ENCODE data around the gene MYL12A. TPM values are rescaled to one million over a fixed set of nuclear protein-coding genes. Genes with fewer than 3 reads are reported as not detected.

MYL12A gene
- total and polyA plus RNA-seq, 2 of the 4 experiments (the other 2 are of a cell fraction): 549 to 580 TPM

GRCh38 chr18:3254725-3255124 lies 7.1 kb downstream of the MYL12A start:
- Histone ChIP-seq H3K79me1 (ENCODE audit: low read depth in 1 of 2, low read length in 2 of 2) (peaks cover 30 to 61% of the 10 kb centered on the region in 2 experiments), H3K27ac (ENCODE audit: insufficient read depth, low read length) (peak overlapping the region; percentile 60; the same call in 1 of the 2 replicates), H2BK15ac (ENCODE audit: low read depth, low read length) (no peak overlapping the region), H3K18ac (ENCODE audit: low read depth, low read length) (no peak overlapping the region; the same call in 1 of the 2 replicates), H3K4me3 (ENCODE audit: insufficient read depth, low read depth, low read length) (no peak overlapping the region), H2BK20ac (ENCODE audit: low read depth, low read length) (no peak overlapping the region), H2AFZ (replicated peaks; ENCODE audit: low read length, poor library complexity) (no peak overlapping the region), H3K9me1 (ENCODE audit: insufficient read depth, low read length) (no peaks in the 10 kb centered on the region), H3K9me3 (ENCODE audit: control insufficient read depth, insufficient read depth, low read length) (no peaks in the 10 kb centered on the region), H4K8ac (ENCODE audit: low read depth in 2 of 2, low read length in 2 of 2) (no peak overlapping the region), H2BK120ac (ENCODE audit: low read depth, low read length) (no peak overlapping the region), H3K4me1 (ENCODE audit: control insufficient read depth, insufficient read depth, low read length) (peaks cover 16% of the 10 kb centered on the region), H3K56ac (ENCODE audit: extremely low read depth, insufficient read depth, low read length) (no peak overlapping the region), H2BK5ac (ENCODE audit: low read depth, low read length, poor library complexity, severe bottlenecking) (peak overlapping the region; percentile 89), H2AK9ac (replicated peaks; ENCODE audit: low read depth, low read length, poor library complexity) (no peak overlapping the region), H3K4ac (ENCODE audit: low read depth, low read length) (peak overlapping the region; percentile 19; the same call in 1 of the 2 replicates), H2AK5ac (ENCODE audit: low read depth, low read length) (no peak overlapping the region; the same call in 1 of the 2 replicates), H4K20me1 (ENCODE audit: insufficient read depth, low read length) (peaks cover 37% of the 10 kb centered on the region), H3K23ac (ENCODE audit: low read depth, low read length) (peak overlapping the region; percentile 64; the same call in 1 of the 2 replicates), H3K36me3 (ENCODE audit: control insufficient read depth, insufficient read depth, low read length) (peaks cover 35% of the 10 kb centered on the region), H3K14ac (replicated peaks; ENCODE audit: low read depth, low read length) (peak overlapping the region; percentile 22; the same call in 1 of the 2 replicates), H3K4me2 (ENCODE audit: low read depth, low read length) (no peak overlapping the region), H3K27me3 (ENCODE audit: control insufficient read depth, insufficient read depth, low read length) (no peaks in the 10 kb centered on the region), H4K5ac (ENCODE audit: low read depth, low read length) (0 out of 2 replicates have a peak overlapping the region, but pooled peaks have one; percentile 32), H3K9ac (ENCODE audit: low read depth, low read length) (no peak overlapping the region), H4K91ac (ENCODE audit: insufficient read depth, low read depth, low read length) (no peak overlapping the region)
- ChIA-PET POLR2A (ENCODE audit: unreplicated experiment) (no interaction called here), CTCF (no interaction called here)
- in situ Hi-C loops (cut with MboI; ENCODE audit: low sequenced_read_pairs) (no loop called here), dilution Hi-C loops (cut with HindIII; ENCODE audit: low sequenced_read_pairs, unreplicated experiment) (no loop called here), intact Hi-C loops (cut with micrococcal nuclease) (no loop called here)
- ATAC-seq (ENCODE audit: low read depth) (no peak), DNase-seq (no peak)
- BruUV-seq (replicated peaks): no TSS peak
- WGBS, 2 experiments (ENCODE audit: extremely low coverage in 2 of 2, insufficient read length in 1 of 2): no CpG with 5 or more reads among the region's 4 CpGs
- no peak for TF ChIP-seq BHLHE40 (IDR thresholded peaks at IDR 0.05; ENCODE audit: low read depth, low read length)
- TF ChIP-seq POLR2A (IDR thresholded peaks at IDR 0.05; ENCODE audit: low read depth, low read length): no peak
- no peak for TF ChIP-seq MAZ (IDR thresholded peaks at IDR 0.05; ENCODE audit: borderline replicate concordance, low read depth, low read length)
- TF ChIP-seq CHD1 (IDR thresholded peaks at IDR 0.05; ENCODE audit: low read depth, low read length): no peak

Measured in IMR-90 (cell line).